GM10847 (cell line): ENCODE data around the gene STRN.

Experiments
- POLR2A ChIP-seq: IDR thresholded peaks from 2 replicates; pipeline ENCODE4 v1.6.1; 2011; ENCODE audit not compliant: insufficient read length; ENCODE audit errors: extremely low read depth

The STRN gene

DNA sequence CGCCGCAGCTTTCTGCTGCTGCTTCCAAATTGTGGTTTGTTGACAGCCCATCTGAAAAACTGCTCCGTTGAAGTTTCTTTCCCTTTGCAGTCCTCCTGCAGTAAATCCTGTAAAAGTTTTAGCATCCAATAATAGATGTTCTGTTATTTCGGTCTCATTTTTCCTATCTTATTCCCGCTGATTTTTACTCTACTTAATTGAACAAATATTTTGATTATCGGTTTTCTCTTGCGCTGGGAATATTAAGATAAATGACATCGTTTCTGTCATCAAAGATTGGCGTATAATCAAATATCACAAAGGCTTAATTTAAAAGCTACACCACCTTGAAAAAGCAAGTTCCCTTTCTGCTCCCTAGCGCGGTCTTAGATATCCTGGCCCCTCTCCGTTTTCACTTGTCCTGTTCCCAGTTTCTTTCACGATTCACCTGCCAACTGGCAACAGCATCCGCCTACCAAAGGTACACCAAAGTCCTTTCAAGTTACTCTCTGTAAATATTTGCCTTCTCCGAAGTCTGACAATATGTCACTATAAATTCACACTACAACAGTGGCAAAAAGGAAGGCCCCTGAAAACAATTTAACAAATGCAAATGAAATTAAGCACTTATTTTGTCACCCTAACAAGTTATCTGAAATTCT, 1.0 kb upstream of the STRN start:
- TF ChIP-seq POLR2A, result no peak

DNA sequence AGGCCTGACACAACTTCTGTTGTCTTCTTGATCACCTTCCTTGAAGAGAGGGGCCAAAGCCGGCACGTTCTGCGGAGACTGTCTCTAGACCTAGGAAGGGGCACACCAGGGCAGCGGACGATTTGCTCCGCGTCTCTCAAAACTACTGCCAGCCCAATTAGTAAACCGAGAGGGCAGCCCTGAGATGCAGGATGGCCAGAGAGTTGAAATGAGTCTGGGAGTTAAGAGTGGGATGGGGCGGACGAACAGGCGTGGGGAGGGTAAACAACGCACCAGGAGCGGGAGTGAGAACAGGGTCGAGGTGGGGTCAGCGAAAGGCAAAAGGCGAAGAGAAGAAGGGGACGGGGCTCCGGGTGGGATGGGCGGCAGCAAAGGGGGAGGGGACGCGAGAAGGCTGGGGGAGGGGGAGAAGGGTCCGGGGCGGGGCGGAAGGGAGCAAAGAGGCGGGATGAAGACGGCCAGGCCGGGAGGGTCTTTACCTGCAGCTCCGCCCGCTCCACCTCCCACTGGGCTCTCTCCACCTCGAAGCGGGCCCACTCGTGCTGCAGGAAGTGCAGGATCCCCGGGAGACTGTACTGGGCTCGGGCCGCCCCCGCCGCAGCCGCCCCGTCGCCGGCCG, 476 bp downstream of the STRN start:
- no peak for TF ChIP-seq POLR2A

DNA sequence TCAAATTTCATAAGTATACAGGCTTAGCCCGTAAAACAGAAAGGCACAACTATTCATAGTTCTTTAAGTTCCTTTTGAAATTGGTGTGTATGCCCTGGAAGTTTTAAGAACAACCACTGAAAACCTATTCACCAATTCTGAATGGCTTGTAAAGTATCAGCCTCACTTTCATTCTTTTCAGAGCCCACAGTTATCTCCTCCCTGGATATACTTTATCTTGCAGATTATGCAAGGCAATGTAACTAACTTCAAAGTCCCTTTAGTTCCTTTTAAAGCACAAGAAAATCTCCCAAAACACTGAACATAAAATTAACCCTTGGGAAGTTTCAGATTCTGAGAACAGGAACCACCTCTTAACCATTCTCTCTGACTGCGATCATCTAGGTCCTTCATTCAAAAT, 1.1 kb downstream of the STRN start:
- TF ChIP-seq POLR2A, result no peak

DNA sequence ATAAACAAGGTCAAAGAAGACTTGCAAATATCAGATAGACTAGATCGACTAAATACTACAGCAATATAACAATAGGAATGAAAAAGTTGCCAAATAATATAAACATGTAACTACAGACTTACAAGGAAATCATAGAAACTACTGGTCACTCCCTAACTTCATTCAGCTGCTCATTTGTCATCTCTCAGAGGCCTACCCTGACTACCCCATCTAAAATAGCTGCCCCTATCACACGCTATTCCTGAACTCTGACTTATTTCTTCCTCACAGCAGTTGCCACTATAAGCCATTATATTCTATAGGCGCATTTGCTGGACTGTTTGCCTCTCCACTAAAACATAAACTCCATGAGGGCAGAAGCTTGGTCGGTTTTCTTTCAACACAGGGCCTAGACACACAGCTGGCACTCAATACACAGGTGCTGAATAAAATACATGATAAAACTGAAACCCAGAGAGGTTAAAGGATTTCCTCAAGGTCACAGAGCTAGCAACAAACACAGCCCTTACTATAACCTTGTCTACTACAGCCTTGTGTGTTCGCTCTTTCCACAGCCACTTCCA, 1.8 kb downstream of the STRN start:
- no peak for TF ChIP-seq POLR2A

DNA sequence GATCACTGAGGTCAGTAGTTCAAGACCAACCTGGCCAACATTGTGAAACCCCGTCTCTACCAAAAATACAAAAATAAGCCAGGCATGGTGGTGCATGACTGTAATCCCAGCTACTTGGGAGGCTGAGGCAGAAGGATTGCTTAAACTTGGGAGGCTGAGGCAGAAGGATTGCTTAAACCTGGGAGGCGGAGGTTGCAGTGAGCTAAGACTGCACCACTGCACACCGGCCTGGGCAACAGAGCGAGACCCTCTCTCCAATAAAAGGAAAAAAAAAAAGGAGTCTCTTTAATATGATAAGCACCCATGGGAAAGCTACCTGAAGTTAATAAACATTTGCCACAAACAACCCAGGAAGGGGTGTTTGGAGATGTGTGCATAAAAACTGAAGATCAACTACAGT, 2.6 kb downstream of the STRN start:
- no peak for TF ChIP-seq POLR2A

DNA sequence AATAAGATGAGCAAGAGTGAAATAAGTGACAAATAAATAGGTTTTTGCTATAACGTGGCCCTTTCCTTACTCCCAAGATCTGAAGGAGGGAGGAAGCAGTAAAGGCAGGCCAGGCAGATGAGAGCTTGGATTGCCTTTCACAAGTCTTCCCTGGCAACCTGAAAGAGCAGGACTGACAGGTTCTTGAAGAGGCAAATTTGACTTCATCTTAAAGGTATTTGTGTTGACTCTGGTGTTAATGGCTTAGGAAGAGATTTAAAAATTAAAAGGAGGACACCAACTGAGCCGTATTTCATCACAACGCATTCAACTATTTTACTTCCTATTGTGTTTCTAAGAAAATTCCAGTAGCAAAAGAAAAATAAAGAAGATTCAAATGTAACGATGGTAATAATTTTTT, 3.2 kb downstream of the STRN start:
- TF ChIP-seq POLR2A, result no peak

DNA sequence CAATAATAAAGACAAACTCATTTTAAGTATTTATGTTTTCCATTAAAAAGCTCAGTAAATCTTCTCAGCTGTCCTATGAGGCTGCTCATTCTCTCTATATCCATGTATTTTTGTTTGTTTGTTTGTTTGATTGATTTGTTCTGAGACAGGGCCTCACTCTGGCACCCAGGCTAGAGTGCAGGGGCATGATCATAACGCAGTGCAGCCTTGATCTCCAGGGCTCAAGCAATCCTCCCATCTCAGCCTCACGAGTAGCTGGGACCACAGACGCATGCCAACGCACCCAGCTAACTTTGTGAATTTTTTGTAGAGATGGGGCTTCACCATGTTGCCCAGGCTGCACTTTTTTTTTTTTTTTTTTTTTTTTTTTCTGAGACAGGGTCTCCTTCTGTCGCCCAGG, 5.6 kb downstream of the STRN start:
- no peak for TF ChIP-seq POLR2A

DNA sequence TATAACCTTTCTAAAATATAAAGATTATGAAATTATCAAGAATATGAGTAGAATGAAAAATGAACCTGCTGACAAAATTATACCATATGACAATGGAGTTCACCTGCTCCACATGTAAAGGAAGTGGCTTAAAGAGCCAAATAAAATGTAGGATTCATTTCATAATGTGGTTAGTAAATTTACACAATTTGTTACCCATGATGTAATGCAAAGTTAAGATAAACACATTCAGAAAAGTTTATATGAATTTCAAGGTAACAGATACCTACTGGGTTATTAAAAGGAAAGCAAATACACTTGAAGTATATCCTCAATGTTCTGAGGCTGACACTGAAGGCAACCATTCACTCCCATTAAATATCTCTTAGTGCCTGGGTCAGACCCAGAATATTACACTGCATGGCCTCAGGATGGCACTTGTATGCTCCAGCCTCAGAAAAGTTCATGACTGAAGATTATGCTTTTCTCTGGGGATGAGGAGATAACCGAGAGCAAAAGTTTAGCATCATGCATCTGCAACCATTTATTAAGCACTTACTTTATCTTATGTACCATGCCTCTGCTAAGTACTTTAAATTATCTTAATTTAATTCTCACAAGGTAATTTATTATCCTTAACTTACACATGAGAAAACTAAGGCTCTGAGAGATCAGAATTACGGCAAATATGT, 6.2 kb downstream of the STRN start:
- no peak for TF ChIP-seq POLR2A

DNA sequence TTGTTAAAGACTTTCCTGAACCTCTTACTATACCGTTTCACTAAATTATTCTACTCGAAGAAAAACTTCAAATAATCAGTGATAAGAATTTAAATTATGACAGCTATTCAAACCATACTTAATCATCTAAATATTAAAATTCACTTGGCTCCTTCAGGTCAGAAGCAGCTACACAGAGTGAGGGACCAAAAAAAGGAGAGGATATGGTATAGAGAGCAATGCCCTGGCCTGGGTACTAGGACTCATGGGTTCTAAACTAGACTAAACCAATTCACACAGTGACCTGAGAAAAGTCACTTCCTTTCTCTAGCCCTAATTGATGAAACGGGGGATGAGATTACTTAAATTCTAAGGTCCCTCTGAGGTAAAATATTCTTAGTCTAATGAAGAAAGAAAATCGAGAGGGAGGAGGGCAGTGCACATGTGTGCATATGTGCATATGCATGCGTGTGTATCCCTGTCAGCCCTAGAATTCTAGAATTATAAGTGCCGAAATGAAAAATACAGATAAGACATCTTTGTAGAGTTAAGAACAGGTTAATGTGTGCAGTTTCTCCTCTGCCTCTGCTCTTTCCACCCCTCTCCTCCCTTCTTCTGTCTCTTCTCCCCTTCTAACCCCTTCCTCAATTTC, 11.2 kb downstream of the STRN start:
- TF ChIP-seq POLR2A, result no peak

DNA sequence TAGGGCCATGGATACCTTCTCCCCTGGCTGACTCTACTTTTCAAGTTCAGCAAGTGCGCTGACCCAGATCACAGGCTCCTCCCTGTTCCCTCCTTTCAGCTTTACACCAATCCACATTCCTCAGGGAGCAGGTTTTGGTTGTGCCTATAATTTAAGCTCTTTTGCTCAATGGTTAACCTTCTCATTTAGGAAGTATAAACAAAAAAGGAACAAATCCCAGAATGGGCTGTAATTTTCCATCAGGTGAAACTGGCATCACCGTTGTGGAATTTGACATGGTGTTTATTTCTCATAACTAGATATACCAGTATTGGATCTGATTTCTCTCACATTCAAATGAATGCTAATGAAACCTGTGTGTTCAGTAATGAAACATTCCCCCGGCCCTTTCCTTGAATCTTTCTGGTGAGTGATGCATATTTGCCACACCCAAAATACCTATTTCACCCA, 13.6 kb downstream of the STRN start:
- TF ChIP-seq POLR2A, result no peak

DNA sequence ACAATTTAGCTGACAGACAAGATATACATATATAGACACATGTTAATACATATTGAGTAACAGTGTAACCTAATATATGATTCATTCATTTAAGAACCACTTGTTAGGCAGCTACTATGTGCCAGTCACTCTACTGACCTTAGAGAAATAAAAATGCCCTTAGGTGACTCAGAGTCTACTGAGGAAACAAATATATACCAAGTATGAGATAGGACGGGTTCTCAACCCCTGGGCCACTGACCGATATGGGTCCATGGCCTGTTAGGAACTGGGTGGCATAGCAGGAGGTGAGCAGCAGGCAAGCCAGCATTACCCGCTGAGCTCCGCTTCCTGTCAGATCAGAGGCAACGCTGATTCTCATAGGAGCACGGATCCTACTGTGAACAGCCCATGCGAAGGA, 14.8 kb downstream of the STRN start:
- TF ChIP-seq POLR2A, result no peak

DNA sequence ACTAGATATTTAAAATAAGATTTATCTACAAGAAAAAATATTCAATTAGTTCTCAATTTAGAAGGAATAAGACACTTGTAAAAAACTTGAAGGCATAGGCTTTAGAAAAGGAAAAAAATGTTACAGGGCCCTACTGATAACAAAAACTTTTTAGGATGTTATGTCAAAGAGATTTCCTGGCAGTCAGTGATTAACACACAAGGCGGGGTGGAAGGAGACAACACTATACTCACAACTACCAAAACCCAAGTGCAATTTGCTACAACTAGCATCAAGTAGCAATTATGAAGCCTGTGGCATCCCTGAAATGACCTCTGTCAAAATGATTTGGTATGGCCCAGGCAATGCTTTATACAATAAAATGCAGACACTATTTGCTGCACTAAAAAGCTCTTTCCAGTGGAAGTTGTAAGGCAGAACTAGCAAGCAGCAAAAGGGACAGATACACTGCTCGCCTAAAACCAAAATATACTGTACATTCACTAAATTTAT, 15.3 kb downstream of the STRN start:
- no peak for TF ChIP-seq POLR2A

DNA sequence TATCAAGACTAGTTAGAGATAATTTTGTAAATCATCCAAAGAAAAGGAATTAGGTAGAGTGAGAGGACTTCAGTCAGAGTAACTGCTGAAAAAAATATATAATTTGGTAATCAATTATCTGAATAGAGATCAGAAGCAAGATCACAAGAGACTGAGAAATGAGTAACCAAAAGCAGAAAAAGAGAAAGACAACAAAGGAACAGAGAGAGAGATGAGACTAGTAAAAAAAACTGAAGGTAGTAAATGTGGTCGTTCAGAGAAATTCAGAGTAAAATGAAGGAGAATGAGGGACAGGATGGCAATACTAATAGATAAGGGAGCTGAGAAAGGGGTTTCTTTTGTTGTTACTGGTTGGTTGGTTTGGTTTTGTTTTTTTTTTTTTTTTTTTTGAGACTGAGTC, 16.5 kb downstream of the STRN start:
- TF ChIP-seq POLR2A, result no peak

DNA sequence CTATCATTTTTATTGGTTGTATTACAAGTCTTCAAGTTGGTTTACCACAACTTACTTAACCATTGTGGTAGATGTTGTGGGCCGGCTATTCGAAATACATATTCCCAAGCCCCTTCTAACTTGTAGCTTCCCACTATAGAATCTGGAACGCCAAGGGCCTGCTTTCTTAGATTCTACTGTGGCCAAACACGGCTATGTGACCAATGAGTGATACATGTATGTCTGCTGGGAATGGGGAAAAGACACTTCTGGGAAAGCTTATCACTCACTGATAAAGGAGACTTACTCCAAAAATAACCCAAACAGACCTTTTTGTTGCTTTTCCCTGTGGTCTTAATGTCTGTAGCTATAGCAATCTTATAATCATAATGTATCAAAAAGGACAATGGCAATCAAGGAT, 24.5 kb downstream of the STRN start:
- TF ChIP-seq POLR2A, result no peak

DNA sequence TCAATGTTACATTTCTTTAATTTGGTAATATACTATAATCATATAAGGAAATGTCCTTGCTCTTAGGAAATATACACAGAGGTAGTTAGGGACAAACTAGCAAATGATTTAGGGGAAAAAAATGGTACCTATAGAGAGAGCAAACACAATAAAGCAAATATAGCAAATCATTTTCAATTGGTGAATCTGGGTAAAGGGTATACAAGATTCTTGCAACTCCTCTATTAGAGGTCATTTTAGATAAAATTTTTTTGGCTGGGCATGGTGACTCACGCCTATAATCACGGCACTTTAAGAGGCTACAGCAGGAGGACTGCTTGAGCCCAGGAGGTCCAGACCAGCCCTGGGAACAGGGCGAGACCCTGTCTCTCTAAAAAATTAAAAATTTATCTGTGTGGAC, 44.4 kb downstream of the STRN start:
- no peak for TF ChIP-seq POLR2A
